Smooth muscle cell of the pulmonary artery (primary cell): ENCODE data around the gene LCE3C. TPM values are rescaled to one million over a fixed set of nuclear protein-coding genes. Genes with fewer than 3 reads are reported as not detected.

Source experiments
- total RNA-seq: library from RNA; depleted of rRNA; stranded (reverse); fragments of >200 nt; gene quantifications from 2 replicates; pipeline ENCODE4 v1.2.3, GENCODE V29; 2014

The LCE3C gene
- not detected in 2 replicates for total RNA-seq

GRCh38 chr1:152599934-152600333 lies at the start of gene LCE3C:
Gene LCE3C, plus strand, starts transcription at chr1:152600234. Its CDS starts 498 bp downstream, at chr1:152600732.

GRCh38 chr1:152566681-152567080 lies 33.4 kb upstream of the LCE3C start, which contains the start of gene LCE3E:
Gene LCE3E, minus strand, starts transcription at chr1:152566780. Its CDS starts 572 bp downstream, at chr1:152566208.

GRCh38 chr1:152580433-152580832 lies 19.6 kb upstream of the LCE3C start, which contains the start of gene LCE3D:
Gene LCE3D, minus strand, starts transcription at chr1:152580516. Its CDS starts 580 bp downstream, at chr1:152579936.

GRCh38 chr1:152613511-152613910 lies 13.5 kb downstream of the LCE3C start, which contains the start of gene LCE3B:
Gene LCE3B, plus strand, starts transcription at chr1:152613811. Its CDS starts 0 bp downstream, at chr1:152613811.

GRCh38 chr1:152622803-152623202 lies 22.8 kb downstream of the LCE3C start, which contains the start of gene LCE3A:
Gene LCE3A, minus strand, starts transcription at chr1:152623103. Its CDS starts 0 bp downstream, at chr1:152623103.

Other genes starting within 250 kb of the LCE3C start
- not detected in 2 replicates for gene FLG2, start 240.2 kb upstream of the LCE3C start, total RNA-seq
- gene CRNN, start 186.0 kb upstream of the LCE3C start, total RNA-seq = not detected in 2 replicates
- gene LCE5A, start 89.4 kb upstream of the LCE3C start, total RNA-seq = not detected in 2 replicates
- not detected in 2 replicates for gene CRCT1, start 85.8 kb upstream of the LCE3C start, total RNA-seq
- gene LCE3E, start 33.5 kb upstream of the LCE3C start, total RNA-seq = not detected in 2 replicates
- gene LCE3D, start 19.7 kb upstream of the LCE3C start, total RNA-seq = not detected in 2 replicates
- gene LCE3B, start 13.6 kb downstream of the LCE3C start, total RNA-seq = not detected in 2 replicates
- not detected in 2 replicates for gene LCE3A, start 22.9 kb downstream of the LCE3C start, total RNA-seq
- gene LCE2D, start 63.1 kb downstream of the LCE3C start, total RNA-seq = not detected in 2 replicates
- not detected in 2 replicates for gene LCE2C, start 75.0 kb downstream of the LCE3C start, total RNA-seq
- gene LCE2B, start 85.9 kb downstream of the LCE3C start, total RNA-seq = not detected in 2 replicates
- gene LCE2A, start 98.1 kb downstream of the LCE3C start, total RNA-seq = not detected in 2 replicates
- not detected in 2 replicates for gene LCE4A, start 107.9 kb downstream of the LCE3C start, total RNA-seq
- gene KPRP, start 157.8 kb downstream of the LCE3C start, total RNA-seq = not detected in 2 replicates
- gene LCE1F, start 174.9 kb downstream of the LCE3C start, total RNA-seq = not detected in 2 replicates
- not detected in 2 replicates for gene LCE1E, start 186.0 kb downstream of the LCE3C start, total RNA-seq
- gene LCE1D, start 196.5 kb downstream of the LCE3C start, total RNA-seq = not detected in 2 replicates
- not detected in 2 replicates for gene LCE1C, start 206.4 kb downstream of the LCE3C start, total RNA-seq
- not detected in 2 replicates for gene LCE1B, start 211.7 kb downstream of the LCE3C start, total RNA-seq
- not detected in 2 replicates for gene LCE1A, start 227.2 kb downstream of the LCE3C start, total RNA-seq
- gene LCE6A, start 242.6 kb downstream of the LCE3C start, total RNA-seq = not detected in 2 replicates